Measurements from ENCODE around the gene PLEKHG5.

The PLEKHG5 gene

GRCh38 chr1:6506210-6507036, 15.0 kb upstream of the PLEKHG5 start:
- Mint-ChIP-seq H3K4me1 (no peaks in the 10 kb centered on the region), H3K27me3 (peaks cover 17% of the 10 kb centered on the region), H3K27ac (no peak overlapping the region), H3K36me3 (no peaks in the 10 kb centered on the region), H3K9me3 (no peaks in the 10 kb centered on the region), H3K4me3 (no peak overlapping the region)
- no peak for ATAC-seq (ENCODE audit: low read depth)
- DNase-seq (ENCODE audit: low spot score in 2 of 2) = no peak

GRCh38 chr1:6505367-6506209, 14.1 kb upstream of the PLEKHG5 start:
- Mint-ChIP-seq H3K27ac (no peak overlapping the region), H3K4me3 (no peak overlapping the region)

DNA sequence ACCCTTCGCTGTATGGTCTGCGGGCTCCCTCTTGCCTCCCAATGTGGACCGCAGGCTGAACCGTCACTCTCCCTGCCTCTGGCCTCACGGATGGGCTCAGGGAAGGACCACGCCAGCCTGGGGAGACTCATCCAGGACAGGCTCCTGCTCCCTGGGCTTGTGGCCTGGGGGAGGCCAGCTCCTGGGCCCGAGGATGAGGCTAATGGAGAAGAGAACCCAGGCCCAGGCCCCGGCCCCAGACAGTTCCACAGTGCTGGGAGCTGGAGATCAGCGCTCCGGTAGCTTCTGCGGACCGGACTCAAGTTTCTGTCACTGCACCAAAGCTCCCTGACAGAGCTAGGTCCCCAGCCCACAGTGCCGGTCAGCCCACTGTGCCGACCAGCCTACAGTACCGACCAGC, 13.4 kb upstream of the PLEKHG5 start:
- no peaks in the 10 kb centered on the region for H3K9me3 Mint-ChIP-seq
- H3K36me3 Mint-ChIP-seq = no peaks in the 10 kb centered on the region
- peaks cover 25% of the 10 kb centered on the region for H3K27me3 Mint-ChIP-seq

More at GRCh38 chr1:6505367-6506209, 14.1 kb upstream of the PLEKHG5 start:
- H3K9me3 Mint-ChIP-seq = no peaks in the 10 kb centered on the region
- no peaks in the 10 kb centered on the region for H3K4me1 Mint-ChIP-seq
- no peak for DNase-seq (ENCODE audit: low spot score in 2 of 2)
- H3K36me3 Mint-ChIP-seq = no peaks in the 10 kb centered on the region
- ATAC-seq (ENCODE audit: low read depth) = no peak
- peaks cover 23% of the 10 kb centered on the region for H3K27me3 Mint-ChIP-seq

GRCh38 chr1:6503884-6504602, 12.6 kb upstream of the PLEKHG5 start:
- H3K36me3 Mint-ChIP-seq = no peaks in the 10 kb centered on the region
- no peaks in the 10 kb centered on the region for H3K4me1 Mint-ChIP-seq
- no peak for DNase-seq (ENCODE audit: low spot score in 2 of 2)
- no peak overlapping the region for H3K4me3 Mint-ChIP-seq
- no peak overlapping the region for H3K27ac Mint-ChIP-seq
- no peaks in the 10 kb centered on the region for H3K9me3 Mint-ChIP-seq
- no peak for ATAC-seq (ENCODE audit: low read depth)
- peaks cover 30% of the 10 kb centered on the region for H3K27me3 Mint-ChIP-seq

More for the DNA sequence above, 13.4 kb upstream of the PLEKHG5 start:
- Mint-ChIP-seq H3K4me1 (no peaks in the 10 kb centered on the region), H3K4me3 (no peak overlapping the region), H3K27ac (no peak overlapping the region)
- no peak for DNase-seq (ENCODE audit: low spot score in 2 of 2)
- no peak for ATAC-seq (ENCODE audit: low read depth)

DNA sequence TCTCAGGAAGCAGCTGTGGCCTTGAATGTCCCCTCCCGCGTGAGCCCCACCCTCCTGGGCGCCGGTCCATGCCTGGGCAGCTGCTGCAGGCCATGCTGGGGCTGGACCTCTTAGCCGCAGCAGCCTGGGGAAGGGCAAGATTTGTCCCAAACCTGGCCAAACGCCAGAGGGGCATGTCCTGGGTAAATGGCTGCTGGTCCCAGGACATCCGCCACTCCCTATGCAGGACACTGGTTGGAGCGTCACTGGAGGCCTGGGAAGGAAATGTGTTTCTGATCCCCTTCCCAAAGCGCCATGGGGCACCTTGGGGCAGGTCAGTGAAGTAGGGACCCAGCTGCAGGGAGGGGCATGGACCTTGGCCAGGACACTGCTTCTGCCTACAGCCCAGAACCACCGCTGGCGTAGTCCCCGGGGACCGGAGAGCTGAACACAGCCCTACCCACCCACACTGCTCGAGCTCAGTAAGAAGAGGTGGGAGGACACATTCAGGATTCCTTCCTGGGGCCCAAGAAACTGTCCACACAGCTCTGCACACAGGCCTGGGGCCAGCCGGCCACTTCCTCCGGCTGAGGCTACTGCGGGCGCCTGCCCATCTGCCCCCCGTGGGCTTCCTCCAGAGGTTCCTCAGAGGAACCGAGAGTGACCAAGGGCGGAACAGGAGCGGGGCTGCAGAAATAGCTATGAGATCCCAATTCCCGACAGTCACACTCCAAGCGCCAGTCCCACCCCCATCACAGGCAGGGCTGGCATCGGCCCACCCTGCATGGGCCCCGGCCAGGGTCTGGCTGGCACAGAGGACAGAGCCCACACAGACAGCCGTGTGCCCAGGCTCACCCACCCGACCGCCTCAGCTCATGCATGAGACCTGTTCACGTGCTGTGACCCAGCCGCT, 10.8 kb upstream of the PLEKHG5 start:
- Mint-ChIP-seq H3K4me3 (no peak overlapping the region), H3K27me3 (peaks cover 29% of the 10 kb centered on the region), H3K27ac (no peak overlapping the region), H3K36me3 (no peaks in the 10 kb centered on the region), H3K9me3 (no peaks in the 10 kb centered on the region), H3K4me1 (peaks cover 5% of the 10 kb centered on the region)
- ATAC-seq (ENCODE audit: low read depth) (no peak), DNase-seq (ENCODE audit: low spot score in 2 of 2) (no peak)

DNA sequence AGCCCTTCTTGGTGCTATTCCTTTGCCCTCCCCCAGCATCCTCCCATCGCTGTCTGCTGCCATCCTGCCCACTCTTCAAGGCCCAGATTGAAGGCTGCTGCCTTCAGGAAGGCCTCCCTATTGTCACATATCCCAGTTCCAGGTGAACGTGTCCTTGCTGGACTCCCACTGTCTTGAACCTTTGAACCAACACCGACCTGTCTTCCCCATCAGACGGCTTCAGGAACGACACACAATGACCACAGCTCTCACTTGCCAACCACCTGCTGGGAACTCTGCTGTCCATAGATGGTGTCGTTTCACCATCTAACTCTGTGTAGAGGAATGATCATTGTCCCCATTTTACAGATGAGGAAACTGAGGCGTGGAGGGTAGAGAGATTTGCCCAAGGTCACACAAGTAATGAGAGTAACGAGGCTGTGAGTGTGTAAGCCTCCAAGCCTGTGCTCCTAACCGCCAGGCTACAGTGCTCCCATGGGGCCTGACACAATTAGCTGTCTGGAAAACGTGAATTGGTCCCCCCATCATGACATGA, 9.9 kb upstream of the PLEKHG5 start:
- Mint-ChIP-seq H3K4me3 (no peak overlapping the region), H3K27me3 (peaks cover 24% of the 10 kb centered on the region), H3K4me1 (peaks cover 5% of the 10 kb centered on the region), H3K27ac (no peak overlapping the region), H3K9me3 (no peaks in the 10 kb centered on the region), H3K36me3 (no peaks in the 10 kb centered on the region)
- DNase-seq (ENCODE audit: low spot score in 2 of 2) (no peak), ATAC-seq (ENCODE audit: low read depth) (no peak)

- Mint-ChIP-seq H3K27me3 (peaks cover 27% of the 10 kb centered on the region), H3K4me3 (no peak overlapping the region), H3K9me3 (no peaks in the 10 kb centered on the region), H3K36me3 (no peaks in the 10 kb centered on the region), H3K4me1 (peaks cover 7% of the 10 kb centered on the region), H3K27ac (no peak overlapping the region)
- DNase-seq (ENCODE audit: low spot score in 2 of 2) (no peak), ATAC-seq (ENCODE audit: low read depth) (no peak)
Observed at GRCh38 chr1:6500544-6501278, 9.2 kb upstream of the PLEKHG5 start.

- H3K36me3 Mint-ChIP-seq = no peaks in the 10 kb centered on the region
- no peaks in the 10 kb centered on the region for H3K9me3 Mint-ChIP-seq
- H3K27ac Mint-ChIP-seq = no peak overlapping the region
- ATAC-seq (ENCODE audit: low read depth) (no peak), DNase-seq (ENCODE audit: low spot score in 2 of 2) (no peak)
- peaks cover 9% of the 10 kb centered on the region for H3K4me1 Mint-ChIP-seq
- peaks cover 22% of the 10 kb centered on the region for H3K27me3 Mint-ChIP-seq
- no peak overlapping the region for H3K4me3 Mint-ChIP-seq
Observed at GRCh38 chr1:6499296-6499695, 7.8 kb upstream of the PLEKHG5 start.

GRCh38 chr1:6498576-6499111, 7.2 kb upstream of the PLEKHG5 start:
- H3K27me3 Mint-ChIP-seq = peaks cover 20% of the 10 kb centered on the region
- no peak for ATAC-seq (ENCODE audit: low read depth)

GRCh38 chr1:6497867-6498575, 6.6 kb upstream of the PLEKHG5 start:
- H3K9me3 Mint-ChIP-seq = no peaks in the 10 kb centered on the region
- peak overlapping the region; percentile 66 for H3K4me3 Mint-ChIP-seq
- no peak overlapping the region for H3K27ac Mint-ChIP-seq
- no peak for ATAC-seq (ENCODE audit: low read depth)
- H3K27me3 Mint-ChIP-seq = peaks cover 20% of the 10 kb centered on the region
- H3K4me1 Mint-ChIP-seq = peaks cover 9% of the 10 kb centered on the region
- H3K36me3 Mint-ChIP-seq = no peaks in the 10 kb centered on the region
- no peak for DNase-seq (ENCODE audit: low spot score in 2 of 2)

More at GRCh38 chr1:6498576-6499111, 7.2 kb upstream of the PLEKHG5 start:
- no peak for DNase-seq (ENCODE audit: low spot score in 2 of 2)
- Mint-ChIP-seq H3K27ac (no peak overlapping the region), H3K4me3 (no peak overlapping the region), H3K36me3 (no peaks in the 10 kb centered on the region), H3K4me1 (peaks cover 9% of the 10 kb centered on the region), H3K9me3 (no peaks in the 10 kb centered on the region)

GRCh38 chr1:6497215-6497866, 5.9 kb upstream of the PLEKHG5 start:
- DNase-seq (ENCODE audit: low spot score in 2 of 2) (no peak), ATAC-seq (ENCODE audit: low read depth) (peak; percentile 53)
- Mint-ChIP-seq H3K36me3 (no peaks in the 10 kb centered on the region), H3K9me3 (no peaks in the 10 kb centered on the region), H3K4me1 (peaks cover 9% of the 10 kb centered on the region), H3K27ac (no peak overlapping the region), H3K27me3 (peaks cover 20% of the 10 kb centered on the region), H3K4me3 (peak overlapping the region; percentile 66)
